Colon (tissue), 2 donors: ENCODE measurements around the gene LRMDA.

Experiments
- FAIRE-seq: peaks from 2 replicates; lab custom pipeline; 2012; peaks lifted over from hg19 to GRCh38; lab: Jason Lieb, UNC
- donor health status: control.
- donor health status: control.

Gene LRMDA

DNA sequence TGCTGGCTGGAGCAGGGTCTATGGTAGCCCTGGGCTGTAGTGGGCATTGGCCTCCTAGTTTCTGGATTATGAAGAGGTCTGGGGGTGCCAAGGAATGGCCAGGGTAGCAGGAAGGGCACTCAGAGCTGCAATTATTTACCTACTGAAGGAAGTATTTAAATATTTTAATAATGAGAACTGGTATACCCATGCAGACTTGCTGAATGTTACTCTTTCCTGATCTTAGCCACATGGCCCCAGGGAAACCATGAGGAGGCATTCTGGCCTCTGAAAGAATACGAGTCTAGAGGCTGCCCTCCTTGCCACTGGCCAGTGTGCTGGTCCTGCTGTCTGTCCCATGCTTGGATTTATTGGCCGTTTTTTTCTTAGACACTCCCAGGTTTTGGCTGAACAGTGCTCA is 599.7 kb downstream of the LRMDA start:
- FAIRE-seq = no peak

DNA sequence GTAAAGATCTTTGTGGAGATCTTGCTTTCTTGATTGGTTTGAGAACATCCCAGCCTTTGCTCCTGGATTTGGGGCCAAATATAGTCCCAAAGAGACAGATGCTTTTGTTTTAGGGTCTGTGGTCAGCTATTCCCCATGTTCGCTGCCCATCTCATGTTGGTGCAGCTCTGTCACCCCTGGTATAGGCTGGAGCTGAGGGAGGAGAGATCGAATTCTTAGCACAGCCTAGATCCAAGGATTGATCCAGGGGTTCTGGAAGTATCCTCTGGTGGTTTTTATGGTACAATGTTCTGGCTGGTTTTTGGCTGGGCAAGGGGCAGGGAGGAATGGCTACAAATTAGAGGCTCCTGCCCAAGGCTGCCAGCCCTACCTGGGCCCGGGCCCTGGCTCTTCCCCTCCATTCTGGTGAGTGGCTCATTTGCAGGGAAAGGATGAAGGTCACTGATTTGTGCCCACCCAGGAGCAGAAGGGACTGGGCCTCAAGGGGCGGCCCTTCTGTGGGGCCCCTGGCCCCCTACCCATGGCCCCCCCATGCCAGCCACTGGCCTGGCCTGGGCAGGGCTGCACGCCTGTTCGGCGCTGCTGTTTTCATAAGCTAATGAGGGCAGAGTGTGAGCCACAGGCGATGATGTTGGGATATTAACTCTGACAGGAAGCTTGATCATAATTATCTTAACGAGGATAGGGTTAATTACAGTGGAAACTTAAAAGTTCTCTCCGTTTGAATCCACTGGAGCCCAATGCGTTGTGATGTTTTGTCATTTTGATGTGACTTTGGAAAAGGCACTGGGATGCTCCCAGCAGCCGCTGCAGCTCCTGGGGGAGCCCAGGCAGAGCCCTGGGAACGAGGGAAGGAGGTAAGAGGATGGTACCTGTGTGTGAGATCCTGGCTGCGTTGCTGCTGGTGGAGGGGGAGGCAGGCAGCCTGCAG is 600.6 kb downstream of the LRMDA start:
- no peak for FAIRE-seq

DNA sequence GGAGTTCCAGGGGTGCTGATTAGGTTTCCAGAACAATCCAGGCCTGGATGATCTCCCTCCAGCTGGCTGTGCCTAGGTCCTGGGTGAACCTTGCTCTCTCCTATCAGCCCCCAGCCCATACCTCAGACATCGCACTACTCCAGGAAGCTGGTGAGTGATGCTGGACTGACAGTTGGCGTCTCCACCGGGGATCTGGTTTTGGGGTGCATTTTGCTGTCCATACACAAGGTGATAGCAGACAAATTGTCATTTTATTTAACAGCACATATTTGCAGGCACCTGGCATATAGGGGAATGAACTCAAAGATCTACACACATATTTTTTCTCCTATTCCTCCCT is 601.2 kb downstream of the LRMDA start:
- no peak for FAIRE-seq

- FAIRE-seq = no peak
Observed at GRCh38 chr10:76033457-76034196, 602.2 kb downstream of the LRMDA start.

DNA sequence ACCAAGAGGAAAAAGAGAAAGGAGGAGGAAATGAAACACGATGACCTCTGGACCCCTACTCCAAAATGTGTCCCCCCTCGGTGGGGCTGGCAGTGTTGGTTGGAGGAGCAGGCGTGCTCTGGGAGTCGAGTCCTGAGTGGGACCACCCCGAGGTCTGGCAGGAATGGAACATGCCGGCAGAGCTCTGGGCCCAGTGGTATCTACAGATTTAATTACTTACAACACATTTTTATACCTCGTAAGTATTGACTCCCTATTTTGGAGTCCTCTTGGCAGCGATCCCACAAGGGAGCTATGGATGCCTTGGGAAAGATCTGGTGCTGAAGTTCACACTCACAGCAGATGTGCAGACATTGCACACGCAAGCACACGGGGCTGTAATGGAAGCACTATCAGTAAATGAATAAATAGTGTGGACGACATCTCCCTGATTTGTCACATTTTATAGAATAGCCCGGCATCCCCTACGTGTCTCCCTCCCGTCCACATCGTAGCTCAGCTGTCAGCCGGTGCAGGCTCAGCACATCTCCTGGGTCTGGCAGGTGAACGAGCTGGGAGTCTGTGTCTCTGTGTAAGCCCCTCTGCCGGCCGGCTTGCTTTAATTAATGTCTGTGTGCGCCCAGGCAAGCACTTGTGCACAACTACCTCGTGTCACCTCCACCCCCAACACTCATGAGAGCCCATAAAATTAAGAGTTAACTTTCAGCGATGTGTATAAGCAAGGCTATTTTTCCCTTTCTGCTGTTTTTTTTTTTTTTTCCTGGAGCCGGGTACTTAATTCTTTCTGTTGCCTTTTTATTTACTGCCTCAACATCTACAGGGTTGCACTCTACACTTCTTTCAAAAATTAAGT is 603.2 kb downstream of the LRMDA start:
- FAIRE-seq = no peak

- no peak for FAIRE-seq
Observed at GRCh38 chr10:76035206-76036110, 604.0 kb downstream of the LRMDA start.

DNA sequence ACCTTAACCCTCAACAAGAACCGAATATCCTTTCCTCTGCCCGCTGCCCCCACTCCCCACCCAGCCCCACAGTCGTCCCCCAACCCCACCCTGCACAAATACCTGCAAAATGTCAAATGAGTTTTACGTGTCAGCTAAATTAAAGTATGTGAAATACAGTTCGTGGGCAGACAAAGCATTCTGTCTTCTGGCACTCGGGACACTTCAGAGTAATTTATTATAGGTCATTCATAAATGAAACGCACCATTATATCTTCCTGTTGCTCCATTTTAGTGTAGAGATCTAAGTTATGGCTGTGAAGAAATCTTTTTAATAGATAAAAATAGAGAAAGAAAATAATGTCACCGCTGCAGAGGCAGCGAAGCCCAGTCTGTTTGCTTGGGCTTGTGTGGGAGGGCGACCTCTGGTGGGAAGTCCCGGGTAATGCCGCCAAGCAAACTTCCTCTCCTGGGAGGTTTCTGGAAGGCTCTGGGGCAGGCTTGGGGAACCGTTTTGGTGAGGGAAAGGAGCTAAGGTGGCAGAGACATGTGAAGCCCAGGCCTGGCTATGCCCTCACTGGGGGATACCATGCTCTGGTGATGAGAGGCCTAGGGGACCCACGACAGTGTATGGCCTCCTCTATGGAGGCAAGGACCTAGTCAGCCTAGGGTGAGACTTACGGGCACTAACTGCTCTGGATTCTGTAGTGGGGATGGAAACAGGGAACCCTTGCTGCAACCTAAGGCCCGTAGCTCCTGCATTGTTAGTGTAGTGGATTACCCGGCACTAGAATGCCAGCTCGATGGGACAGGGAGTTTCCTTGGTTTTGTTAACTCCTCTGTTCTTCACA is 604.9 kb downstream of the LRMDA start:
- FAIRE-seq = no peak

GRCh38 chr10:76036962-76037361 is 605.5 kb downstream of the LRMDA start:
- FAIRE-seq = no peak

DNA sequence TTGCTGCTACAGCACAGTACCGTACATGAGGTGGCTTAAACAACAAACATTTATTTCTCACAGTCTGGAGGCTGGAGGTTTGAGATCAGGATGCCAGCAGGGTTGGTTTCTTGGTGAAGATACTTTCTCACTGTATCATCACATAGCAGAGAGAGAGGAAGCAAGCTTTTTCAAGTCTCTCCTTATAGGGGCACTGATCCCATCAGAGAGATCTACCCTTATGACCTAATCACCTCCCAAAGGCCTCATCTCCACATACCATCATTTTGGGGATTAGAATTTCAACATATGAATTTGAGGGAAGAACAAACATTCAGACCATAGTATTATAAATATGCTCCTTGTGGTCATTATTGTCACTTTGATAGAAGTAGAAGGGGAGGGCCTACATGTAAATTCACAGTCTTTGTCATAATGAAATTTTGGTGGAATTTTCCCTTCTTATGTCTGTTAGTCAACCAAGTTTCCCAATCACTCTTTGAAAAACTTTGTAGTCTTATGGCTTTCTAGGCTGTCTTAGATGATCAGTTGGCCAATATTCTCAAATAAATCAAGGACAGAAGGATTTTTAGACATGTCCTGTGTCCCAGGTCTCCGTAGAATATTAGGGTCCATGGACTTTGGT is 606.2 kb downstream of the LRMDA start:
- no peak for FAIRE-seq

DNA sequence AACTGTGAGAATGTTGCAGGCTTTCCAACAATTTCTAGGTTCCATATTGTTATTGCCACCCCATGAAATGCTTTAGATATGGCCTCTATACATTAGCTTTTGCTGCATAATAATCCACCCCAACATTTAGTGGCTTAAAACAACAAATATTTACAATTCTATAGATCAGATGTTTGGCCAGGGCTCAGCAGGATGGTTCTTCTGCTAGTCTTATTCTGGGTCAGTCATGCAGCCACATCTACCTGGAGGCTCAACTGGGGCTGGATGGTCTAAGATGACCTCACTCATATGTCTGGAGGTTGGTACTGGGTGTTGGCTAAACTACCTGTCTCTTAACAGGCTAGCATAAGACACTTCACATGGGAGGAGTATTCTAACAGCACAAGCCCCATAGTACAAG is 607.3 kb downstream of the LRMDA start:
- no peak for FAIRE-seq

GRCh38 chr10:76040107-76040829 is 608.8 kb downstream of the LRMDA start:
- no peak for FAIRE-seq

DNA sequence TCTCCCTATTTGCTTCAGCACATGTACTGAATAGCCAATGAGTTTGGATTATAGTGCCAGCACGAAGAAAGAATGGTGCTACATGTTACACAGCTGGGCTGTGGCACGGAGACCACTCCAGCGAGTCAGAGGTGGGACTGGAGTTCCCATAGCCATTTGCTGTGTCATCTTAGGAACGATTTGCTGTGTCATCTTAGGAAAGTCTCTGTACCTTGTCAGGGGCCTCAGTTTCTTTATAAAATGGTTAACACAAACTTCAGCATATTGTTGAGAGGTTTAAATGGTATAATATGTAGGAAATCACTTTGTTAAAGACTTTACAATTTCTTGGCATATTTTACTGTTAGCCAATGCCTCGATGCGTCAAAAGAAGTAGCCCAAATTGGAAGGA is 609.4 kb downstream of the LRMDA start:
- no peak for FAIRE-seq

DNA sequence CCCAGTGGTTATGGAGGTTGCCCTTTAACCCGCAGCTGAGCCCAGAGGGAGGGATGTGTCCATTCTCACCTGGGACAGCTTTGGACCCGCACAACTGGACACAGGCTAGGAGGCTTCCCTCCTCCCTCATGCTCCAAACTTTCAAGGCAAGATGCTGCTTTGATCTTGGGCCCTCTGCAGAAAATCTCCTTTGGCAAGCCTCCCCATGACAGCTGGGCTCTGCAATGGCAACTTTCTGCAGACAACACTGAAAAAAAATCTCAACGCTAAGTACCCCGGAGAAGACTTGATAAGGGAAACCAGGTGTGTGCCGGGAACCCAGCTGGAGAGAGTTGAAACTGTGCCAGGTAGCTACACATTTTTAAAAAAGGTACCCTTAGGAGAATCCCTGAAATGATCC is 610.1 kb downstream of the LRMDA start:
- no peak for FAIRE-seq

DNA sequence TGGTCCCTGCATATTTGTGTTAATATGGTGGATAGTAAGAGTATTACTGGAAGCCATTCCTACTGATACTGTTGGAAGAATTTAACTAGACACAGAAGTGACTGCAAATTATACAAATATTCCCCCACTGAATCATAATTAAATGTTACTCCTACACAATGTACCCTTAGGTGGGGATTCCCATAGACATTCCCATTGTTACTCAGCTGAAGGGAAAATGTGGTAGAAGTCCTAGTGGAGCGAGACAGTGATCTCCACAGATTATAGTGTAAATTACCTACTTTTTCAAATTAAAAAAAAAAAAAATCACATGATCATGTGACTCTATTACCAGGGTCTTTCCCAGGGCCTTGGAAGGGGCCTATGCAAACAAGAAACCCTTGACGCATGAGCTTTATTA is 611.8 kb downstream of the LRMDA start:
- no peak for FAIRE-seq

DNA sequence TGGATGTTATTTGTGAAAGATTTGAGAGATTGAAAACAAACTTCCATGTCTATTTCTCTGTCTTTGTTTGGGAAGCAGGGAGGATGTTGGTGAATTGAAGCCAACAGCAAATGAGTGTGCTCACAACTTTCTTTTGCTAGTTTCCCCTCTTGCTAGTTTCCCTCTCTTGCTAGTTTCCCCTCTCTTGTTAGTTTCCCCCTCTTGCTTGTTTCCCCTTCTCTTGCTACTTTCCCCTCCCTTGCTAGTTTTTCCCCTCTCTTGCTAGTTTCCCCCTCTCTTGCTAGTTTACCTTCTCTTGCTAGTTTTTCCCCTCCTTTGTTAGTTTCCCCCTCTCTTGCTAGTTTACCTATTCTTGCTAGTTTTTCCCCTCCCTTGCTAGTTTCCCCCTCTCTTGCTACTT is 613.3 kb downstream of the LRMDA start:
- FAIRE-seq = no peak

GRCh38 chr10:76045174-76045573 is 613.8 kb downstream of the LRMDA start:
- FAIRE-seq = no peak

DNA sequence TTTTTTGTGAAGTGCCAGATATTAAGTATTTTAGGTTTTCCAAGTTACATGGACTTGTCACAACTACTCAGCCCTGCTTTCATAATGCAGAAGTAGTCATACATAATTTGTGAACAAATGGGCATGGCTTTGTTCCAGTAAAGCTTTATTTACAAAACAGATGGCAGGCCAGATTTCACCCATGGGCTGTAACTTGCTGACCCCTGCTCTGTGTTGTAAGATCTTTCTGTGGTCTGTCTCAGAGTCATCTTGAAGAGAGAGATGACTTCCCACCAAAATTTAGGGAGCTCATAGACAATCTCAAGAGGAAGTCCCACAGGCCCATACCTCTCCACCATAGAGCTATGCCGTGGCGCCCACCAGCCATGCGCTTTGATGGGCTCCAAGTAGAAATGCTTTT is 616.1 kb downstream of the LRMDA start:
- no peak for FAIRE-seq

DNA sequence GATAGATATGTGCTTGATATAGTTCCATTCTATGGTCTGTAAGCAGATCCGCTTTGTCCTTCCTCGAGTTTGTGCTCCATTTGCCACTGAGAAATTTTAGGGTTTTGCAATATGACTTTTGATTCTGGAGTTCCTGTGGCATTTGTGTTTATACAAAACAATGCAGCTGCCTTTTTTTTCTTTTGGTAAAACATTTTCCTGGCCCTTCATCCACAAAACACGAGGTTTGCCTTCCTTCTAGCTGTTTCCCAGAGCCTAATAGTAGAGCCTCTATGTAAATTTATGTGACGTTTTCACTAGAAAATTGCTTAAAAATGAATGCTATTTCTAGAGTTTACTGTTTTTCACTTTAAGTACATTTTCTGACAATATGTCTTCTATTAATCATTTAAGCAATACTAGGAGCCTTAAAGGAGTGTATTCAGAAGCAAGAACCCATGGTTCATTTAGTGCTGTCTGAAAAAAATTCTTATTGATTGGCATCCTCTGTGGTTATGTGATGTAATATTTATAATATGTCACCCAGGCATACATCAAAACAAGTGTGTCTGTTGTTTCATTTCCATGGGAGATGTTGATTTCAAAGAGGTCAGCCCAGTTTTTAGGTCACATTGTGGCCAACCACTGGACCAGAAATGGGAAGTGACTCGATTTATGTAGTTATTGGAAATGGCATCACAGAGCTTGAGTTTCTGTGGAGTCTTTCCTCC is 618.3 kb downstream of the LRMDA start:
- no peak for FAIRE-seq

DNA sequence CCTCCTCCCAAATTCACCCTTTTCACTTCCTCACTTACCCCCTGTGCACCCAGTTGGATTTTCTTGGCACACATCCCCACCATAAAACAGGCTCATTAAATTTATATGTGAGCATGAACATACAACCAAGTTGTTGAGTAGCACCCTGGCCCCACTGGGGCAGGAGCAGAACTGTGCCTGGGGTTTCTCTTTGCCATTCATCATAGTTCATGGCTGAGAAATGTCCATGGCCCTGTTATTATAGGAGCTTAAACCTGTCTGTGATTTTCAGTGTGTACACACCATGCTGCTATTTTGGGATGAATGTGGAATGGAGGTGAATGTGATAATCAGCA is 618.8 kb downstream of the LRMDA start:
- FAIRE-seq = no peak
